SH-SY5Y (cell line): ENCODE measurements around the gene CACTIN.

Experiments used
- GATA2 ChIP-seq: IDR thresholded peaks from 2 replicates; pipeline ENCODE4 v1.6.1; 2011; ENCODE audit warnings: mild to moderate bottlenecking, low read depth, low read length
- GATA3 ChIP-seq: IDR thresholded peaks from 2 replicates; pipeline ENCODE4 v1.6.1; 2011; ENCODE audit warnings: low read depth, mild to moderate bottlenecking, low read length, moderate library complexity

DNA sequence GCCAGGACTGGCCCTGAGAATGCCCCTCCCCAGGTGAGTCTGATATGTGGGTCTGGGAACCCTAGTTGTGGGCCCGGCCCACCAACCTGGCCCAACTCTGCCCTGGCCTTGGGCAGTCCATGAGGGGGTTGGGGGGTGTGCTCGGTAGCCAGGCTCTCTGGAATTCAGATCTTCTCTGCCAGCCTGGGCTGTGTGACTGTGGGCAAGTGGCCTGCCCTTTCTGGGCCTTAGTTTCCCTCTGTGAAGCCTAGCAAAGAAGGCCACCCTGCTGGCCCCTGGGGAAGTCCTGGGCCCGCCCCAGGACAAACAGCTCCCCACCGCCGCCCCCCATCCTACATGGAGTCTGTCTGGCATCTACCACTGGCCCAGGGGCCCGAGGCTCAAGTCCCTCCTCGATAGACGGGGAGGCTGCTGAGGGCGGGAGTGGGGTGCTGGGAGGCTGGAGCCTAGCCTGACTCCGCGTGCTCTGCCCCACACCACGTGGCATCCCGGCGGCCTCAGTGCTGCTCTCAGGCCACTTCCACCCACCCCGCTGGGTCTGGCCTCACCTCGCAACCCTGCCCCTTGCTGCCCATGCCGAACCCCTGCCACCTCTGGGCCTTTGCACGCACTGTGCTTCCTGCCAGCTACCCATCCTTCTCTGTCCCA, 11.6 kb downstream of the CACTIN start:
- TF ChIP-seq GATA2 (no peak), GATA3 (no peak)
